SHP77 (cell line): ENCODE data around the gene RASA2.

Source experiments
- DNase-seq, 2 experiments: peaks; one replicate each; lab custom pipeline; 2025; lab: John Stamatoyannopoulos, UW

Gene RASA2, protein sequence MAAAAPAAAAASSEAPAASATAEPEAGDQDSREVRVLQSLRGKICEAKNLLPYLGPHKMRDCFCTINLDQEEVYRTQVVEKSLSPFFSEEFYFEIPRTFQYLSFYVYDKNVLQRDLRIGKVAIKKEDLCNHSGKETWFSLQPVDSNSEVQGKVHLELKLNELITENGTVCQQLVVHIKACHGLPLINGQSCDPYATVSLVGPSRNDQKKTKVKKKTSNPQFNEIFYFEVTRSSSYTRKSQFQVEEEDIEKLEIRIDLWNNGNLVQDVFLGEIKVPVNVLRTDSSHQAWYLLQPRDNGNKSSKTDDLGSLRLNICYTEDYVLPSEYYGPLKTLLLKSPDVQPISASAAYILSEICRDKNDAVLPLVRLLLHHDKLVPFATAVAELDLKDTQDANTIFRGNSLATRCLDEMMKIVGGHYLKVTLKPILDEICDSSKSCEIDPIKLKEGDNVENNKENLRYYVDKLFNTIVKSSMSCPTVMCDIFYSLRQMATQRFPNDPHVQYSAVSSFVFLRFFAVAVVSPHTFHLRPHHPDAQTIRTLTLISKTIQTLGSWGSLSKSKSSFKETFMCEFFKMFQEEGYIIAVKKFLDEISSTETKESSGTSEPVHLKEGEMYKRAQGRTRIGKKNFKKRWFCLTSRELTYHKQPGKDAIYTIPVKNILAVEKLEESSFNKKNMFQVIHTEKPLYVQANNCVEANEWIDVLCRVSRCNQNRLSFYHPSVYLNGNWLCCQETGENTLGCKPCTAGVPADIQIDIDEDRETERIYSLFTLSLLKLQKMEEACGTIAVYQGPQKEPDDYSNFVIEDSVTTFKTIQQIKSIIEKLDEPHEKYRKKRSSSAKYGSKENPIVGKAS

DNA sequence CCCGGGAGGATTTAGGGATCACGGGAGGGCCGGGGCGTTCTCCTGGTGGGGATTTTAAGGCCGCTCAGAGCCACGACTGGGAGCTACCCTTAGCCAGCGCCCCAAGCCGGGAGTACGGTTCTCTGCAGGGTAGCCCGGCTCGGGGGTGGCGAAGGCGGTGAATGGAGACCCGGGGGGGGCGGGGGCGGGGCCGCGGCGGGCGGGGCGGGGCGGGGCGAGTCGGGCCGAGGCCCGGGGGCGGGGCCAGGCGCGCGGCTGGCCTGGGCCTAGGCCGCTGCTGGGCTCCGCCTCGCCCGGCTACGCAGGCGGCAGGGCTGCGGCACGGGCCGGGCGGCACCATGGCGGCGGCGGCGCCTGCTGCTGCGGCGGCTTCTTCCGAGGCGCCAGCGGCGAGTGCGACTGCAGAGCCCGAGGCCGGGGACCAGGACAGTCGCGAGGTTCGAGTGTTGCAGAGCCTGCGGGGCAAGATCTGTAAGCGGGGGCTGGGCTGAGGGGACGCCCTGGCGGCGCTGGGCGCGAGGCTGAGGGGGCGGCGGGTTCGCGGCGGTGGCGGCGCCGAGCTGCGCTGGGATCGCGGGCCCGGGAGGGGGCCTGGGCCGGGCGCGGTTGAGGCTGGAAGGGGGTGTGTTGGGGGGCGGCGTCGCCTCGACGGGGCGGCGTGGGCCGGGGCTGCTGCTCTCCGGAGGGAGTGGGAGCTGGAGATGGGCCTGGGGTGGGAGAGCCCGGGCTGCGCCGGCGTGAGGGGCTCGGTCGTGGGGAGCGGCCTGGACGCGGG is at the start of gene RASA2:
RASA2 (plus strand) TSS at position 282 of the 775 bp plus-strand sequence; CDS start at position 339, 57 bp downstream.
- DNase-seq = peak; percentile 59 to 84

DNA sequence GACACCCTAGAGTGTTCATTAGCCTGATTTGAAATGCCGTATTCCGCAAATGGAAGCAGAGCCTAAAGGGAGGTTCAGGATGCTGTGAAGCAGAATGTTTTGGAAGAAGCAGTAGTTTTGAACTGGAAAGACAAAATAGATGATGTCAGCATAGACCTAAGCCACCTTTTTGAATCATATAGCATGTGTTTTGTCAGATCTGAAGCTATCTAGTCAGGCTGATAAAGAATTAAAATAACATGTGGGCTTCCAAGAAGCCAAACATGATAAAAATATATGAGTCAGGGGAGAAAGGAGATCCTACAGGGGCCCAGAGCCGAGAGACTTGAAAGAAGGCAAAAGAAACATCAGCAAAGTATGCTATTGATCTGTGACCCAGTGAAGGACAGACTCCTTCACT is 47.2 kb upstream of the RASA2 start:
- DNase-seq = no peak

DNA sequence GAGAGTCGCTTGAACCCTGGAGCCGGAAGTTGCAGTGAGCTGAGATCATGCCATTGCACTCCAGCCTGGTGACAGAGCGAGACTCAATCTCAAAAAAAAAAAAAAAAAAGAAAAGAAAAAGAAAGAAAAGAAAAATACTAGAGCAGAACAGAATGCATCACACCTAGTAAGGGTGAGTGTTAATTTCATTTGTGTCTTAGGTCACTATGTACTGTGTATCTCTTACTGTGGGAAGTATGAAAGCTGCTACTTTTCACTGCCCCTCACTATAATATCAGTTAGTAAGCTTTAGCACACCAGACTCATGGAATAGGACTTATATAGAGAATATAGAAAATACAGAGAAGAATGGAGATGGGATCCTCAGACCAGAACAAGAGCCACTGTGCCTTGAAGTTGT is 45.9 kb upstream of the RASA2 start:
- no peak for DNase-seq

DNA sequence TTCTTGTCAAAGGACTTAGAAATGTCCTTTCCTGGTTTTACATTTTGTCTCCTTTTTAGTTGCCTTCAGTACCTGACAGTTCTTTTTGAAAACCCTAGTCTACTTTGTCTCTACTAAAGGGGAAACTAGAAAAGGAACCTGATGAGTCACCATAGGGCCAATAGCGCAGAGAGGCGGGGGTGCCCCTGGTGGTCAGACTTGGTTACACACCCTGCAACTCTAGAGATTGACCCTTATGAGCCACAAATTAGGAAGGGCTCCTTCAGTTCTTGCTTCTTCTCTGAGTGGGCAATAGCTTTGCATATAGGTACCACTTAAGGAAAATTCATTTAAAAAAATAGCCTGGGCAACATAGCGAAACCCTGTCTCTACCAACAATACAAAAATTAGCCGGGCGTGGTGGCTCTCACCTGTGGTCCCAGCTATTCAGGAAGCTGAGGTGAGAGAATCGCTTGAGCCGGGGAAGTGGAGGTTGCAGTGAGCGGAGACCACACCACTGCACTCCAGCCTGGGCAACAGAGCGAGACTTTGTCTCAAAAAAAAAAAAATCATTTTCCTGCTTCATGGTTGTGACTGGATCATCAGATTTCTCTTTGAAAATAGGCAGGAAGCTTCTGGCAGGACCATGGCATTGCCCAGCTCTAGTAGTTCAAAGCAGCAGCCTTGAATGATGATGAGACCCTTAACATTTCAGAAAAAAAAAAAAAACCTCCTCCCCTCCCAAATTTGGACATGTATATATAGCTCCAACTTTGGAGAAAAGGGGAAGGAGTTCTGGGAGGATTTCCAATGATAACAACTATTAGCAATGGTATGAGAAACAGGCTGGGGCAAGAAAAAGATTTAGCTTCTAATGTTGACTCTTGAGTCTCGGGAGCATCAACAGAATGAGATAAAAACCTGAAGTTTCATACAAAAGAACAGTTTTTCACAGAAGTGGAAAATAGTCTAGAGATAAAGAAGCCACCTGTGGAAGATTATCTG is 45.2 kb upstream of the RASA2 start:
- peak; percentile 24 to 30 for DNase-seq

DNA sequence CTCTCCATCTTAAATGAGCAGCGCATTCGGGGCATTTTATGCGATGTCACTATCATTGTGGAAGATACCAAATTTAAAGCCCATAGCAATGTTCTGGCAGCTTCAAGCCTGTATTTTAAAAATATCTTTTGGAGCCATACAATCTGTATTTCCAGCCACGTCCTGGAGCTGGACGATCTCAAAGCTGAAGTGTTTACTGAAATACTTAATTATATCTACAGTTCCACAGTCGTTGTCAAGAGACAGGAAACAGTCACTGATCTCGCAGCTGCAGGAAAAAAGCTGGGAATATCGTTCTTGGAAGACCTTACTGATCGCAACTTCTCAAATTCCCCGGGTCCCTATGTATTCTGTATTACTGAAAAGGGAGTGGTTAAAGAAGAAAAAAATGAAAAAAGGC is 44.4 kb upstream of the RASA2 start:
- DNase-seq = no peak

DNA sequence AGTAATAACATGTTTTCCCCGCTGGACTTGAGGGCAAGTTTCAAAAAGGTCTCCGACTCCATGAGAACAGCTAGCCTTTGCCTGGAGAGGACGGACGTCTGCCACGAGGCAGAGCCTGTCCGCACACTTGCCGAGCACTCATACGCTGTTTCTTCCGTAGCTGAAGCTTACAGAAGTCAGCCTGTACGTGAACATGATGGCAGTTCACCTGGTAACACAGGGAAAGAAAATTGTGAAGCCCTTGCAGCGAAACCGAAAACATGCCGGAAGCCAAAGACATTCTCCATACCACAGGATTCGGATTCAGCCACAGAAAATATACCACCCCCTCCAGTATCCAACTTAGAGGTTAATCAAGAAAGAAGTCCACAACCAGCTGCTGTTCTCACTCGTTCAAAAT is 43.9 kb upstream of the RASA2 start:
- DNase-seq = no peak

DNA sequence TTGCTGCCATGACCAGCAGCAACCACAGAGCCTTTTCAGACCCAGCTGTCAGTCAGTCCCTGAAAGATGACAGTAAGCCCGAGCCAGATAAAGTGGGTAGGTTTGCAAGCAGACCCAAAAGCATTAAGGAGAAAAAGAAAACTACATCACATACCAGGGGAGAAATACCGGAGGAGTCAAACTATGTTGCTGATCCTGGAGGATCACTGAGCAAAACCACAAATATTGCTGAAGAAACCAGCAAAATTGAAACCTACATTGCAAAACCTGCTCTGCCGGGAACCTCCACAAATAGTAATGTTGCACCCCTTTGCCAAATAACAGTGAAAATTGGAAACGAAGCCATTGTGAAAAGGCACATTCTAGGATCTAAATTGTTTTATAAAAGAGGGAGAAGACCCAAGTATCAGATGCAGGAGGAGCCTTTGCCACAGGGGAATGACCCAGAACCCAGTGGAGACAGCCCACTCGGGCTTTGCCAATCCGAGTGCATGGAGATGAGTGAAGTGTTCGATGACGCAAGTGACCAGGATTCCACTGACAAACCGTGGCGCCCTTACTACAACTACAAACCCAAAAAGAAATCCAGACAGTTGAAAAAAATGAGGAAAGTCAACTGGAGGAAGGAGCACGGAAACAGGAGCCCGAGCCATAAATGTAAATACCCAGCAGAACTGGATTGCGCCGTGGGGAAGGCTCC is 42.1 kb upstream of the RASA2 start:
- no peak for DNase-seq

DNA sequence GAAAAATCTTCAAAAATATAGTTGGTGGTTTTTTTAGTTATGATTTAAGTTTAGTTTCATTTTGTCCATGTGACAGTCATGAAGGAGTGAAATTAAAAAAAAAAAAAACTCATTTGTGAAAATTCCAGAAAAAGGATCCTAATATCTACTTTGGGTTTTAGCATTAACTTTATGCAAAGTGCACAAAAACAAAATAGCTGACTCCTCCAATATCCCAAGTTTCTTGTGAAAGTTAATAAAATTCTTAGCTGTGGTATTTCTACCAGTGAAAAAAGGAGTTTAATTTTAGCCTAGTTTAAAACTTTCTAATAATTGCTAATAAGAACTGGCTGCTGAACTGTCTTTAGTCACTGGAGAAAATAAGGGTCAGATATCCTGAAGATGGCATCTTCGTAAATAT is 40.8 kb upstream of the RASA2 start:
- DNase-seq = no peak

DNA sequence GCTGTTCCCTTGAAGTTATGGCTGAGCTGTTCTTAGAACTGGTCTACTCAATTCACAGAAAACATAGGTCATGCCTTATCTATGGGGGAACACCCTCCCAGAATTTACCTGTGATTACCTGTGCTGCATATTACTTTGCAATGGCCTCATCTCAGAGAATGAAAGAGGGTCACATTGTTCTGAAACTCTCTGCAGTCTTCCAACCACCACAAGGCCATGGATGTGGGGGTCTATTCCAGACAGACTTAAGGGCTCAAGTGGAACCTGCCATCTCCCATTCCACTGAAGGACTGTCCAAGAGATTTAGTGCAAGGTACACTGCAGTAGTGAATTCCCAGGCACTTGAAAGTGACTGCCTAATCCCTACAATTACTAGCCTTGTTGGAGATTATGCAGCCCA is 40.1 kb upstream of the RASA2 start:
- no peak for DNase-seq

DNA sequence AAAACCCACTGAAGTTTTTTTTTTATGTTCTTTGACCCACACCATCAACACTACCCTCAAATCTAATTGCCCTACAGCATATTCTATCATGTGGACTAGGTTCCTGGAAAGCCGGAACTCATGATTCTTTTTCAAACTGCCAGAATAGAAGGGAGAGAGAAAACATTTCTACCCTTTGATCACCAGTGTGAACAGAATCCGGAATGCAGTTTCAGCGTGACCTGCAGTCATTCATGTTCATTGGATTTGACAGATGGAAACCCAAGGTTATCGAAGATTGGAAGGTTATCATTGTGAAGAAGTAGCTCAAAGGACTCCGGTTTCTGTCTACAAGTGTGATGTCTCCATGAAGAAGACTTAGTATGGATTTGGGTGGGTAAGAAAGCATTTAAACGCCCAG is 39.4 kb upstream of the RASA2 start:
- DNase-seq = no peak

DNA sequence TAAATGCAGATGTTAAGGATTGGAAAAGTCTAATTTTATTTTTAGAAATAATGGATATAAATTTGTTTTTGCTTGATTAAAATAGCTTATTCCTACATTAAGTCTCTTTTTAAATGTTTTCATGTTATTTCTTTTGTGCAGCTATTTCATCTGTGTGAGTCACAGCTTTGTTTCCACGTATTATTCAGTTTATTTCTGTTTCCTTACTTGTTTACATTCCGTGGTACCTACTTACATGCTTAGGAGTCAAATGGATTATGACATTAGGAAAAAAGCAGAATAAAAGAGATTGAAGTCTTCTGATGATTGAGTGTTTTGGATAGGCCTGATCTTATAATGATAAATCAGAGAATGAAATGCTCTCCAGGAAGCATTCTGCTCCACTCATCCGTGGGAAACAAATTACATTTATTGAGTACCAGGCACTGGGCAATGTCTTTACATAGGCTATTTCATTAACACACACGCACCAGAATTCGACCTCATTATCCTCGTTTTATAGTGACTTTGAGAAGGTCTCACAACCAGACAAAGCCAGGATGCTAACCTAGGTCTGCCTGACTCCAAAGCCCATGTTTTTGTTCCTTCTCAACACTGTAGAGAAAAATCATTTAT is 38.1 kb upstream of the RASA2 start:
- DNase-seq = no peak

DNA sequence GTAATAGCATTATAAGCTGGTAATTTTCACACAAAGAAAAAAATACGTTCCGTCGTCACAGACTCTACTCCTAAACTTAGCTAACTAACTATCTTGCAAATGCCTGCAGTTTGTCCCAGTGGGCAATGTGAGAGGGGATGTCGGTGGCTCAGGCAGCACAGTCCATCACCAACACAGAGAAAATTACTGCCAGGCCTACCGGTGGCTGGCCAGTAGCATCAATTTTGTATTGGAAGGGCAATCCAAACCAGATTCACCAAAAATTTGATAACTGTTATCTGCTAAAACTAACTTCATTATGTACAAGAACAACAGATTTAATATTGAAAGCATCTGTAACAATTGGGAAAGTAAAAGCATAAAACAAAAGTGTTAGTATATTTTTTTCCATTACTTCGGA is 37.4 kb upstream of the RASA2 start:
- no peak for DNase-seq

DNA sequence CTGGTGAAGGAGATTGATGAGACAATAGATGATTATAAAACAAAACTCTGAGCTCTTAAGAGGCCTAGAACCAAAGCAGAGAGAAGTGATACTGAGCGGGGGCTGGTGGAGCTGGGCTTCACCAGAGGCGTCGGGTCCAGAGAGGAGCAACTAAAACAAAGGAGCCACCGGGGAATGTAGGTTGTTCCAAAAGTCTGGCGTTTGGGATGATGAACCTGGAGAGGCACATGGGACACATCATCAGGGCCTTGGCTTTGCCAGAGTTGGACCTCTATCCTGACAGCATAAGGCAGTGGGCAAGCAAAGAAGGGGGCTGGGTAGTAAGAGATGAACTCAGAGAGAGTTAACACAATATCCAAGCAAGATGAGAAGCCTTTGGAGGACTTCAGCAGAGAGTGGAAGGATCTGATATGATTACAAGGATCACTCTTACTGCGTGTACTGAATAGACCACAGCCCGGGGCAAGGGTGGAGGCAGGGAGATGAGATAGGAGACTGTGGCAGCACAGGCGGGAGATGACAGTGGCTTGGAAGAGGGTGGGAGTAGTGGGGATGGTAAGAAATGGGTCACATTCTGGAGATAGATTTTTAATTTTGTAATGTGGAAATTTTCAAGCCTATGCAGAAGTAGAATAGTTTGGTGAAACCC is 36.0 kb upstream of the RASA2 start:
- DNase-seq = no peak

DNA sequence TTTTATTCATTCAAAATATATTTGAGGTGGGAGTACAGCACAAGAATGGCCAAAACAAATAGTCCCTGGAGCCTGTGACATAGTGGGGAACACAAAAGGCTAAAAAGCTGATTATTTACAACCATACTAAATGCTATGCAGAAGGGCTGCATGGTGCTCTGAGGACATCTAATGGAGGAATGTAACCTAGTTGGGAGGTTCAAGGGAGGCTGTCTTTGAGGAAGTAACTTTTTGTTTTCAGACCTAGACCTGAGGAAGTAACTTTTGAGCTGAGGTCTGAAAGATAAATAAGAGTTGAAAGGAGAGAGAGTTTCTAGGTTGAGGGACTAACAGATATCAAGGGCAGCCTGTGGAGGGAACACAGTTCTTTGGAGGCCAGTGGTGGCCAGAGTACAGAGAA is 34.8 kb upstream of the RASA2 start:
- DNase-seq = peak; percentile 26 to 30

DNA sequence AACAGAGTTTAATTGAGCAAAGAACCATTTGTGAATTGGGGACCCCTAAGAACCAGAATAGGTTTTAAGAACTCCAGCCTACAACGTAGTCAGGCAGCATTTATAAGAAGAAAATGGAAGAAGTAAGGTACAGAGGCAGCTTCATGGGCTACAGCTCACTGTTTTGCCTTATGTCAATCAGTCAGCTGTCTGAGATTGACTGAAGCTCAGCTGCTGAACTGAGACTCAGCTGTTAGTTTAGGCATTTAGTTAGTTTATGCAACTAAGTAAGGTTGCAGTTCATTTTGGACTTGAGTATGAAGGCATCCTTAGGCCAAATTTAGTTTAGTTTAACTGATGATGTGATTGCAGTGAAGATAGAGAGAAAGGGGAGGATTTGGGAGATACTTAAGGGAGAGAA is 34.1 kb upstream of the RASA2 start:
- DNase-seq = no peak

DNA sequence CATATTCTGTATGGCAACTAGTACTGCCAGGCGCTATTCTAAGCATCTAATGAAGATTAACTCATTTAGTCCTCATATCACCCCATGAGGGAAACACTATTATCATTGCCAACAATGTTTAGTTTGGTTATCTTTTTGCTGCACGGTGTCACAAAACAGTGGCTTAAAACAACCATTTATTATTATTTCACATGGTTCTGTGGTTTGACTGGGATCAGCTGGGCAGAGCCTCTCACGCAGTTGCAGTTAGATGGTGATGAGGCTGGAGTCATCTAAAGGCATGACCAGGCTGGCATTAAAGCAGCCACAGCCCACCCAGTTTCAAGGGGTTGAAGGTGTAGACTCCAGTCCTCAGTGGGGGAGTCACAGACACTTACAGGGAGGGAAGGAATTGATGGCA is 32.8 kb upstream of the RASA2 start:
- DNase-seq = no peak

DNA sequence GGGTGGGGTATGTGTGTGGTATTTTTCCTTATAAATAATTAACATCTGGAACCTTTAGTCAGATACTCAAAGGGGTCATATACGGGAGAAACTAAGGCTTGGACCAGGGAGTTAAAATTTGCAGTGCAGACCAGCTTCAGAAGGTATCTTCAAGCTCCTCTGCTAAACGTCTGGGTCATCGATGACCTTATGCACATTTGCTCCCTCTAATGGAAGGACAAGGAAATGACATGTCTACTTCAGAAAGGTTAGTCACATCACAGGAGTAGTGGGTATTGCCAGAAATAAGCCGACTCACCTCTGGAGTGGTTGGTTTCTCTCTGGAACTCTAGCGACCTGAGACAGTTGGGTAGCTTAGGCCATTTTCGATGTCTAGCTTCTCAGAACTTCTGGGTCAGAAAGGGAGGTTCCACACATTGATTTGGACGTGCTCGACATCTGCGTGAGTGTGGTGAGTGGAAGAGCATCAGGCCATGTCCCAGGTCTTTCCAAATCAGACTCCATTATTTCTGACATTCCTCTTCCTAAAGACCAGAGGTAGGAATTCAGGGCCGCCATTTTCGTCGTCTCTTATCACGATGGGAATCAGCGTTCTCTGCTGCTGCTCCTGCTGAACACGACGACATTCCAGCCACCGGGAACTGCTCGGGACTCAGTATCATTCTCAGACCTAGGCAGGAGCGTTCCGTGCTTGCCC is 31.8 kb upstream of the RASA2 start:
- DNase-seq = peak; percentile 80 to 81

DNA sequence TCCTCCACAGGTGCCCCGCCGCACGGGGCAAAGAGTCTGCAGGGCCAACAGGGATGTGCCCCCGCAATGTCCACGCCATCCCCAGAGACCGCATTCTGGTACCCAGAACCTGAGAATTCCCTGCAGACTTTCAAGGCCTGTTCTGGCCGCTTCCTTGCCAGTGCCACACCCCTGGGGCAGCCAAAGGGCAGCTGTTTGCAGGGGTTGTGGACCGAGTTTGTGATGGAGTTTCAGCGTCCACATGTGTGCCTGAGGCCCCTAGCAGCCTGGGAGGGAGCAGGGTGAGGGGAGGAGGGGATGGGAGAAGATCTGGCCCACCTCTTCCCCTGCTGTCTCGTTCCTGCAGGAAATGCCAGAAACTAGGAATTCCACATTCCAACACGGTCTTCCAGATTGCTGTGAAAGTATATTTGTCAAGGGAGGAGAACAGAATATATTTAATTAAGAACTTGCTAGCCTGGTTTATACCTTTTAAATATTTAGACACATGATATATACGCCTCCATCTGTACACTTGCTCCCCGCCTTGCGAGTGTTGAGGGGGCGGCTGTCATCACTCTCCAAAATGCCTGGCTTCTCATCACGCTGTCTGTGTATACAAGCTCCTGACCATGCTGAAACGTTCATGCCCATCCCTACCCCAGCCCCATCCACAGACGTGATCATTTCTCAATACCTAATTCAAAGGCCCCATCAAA is 31.1 kb upstream of the RASA2 start:
- no peak for DNase-seq

DNA sequence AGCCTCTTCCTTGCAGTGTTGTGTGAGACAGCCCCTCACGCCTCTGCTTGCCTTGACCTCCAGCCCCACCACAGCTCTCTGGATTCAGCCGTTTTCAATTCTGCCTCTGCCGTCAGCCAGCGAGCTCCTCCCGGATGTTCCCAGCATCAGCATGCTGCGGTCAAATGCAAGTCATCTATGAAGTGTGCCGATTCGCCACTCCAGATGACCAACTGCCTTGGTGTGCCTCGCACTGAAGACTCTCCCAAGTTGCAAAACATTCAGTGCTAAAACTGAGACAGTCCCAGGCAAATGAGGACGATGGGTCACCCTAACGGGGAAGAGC is 30.6 kb upstream of the RASA2 start:
- DNase-seq = no peak
